ENCODE results near the gene PIP5K1C. TPM values are rescaled to one million over a fixed set of nuclear protein-coding genes. Genes with fewer than 3 reads are reported as not detected.

The PIP5K1C gene
- total RNA-seq, 1 experiment from 2014 or later = 20.0 TPM

GRCh38 chr19:3745363-3746045 lies 45.2 kb upstream of the PIP5K1C start:
- no peak overlapping the region for H3K27ac ChIP-seq
- no peaks in the 10 kb centered on the region for H3F3A ChIP-seq (ENCODE audit: insufficient read depth, low read depth)
- BruUV-seq (replicated peaks) = no TSS peak
- CTCF ChIA-PET = no interaction called here
- no peaks in the 10 kb centered on the region for H3K4me1 ChIP-seq (replicated peaks; ENCODE audit: insufficient read depth)
- H3K4me3 ChIP-seq = no peak overlapping the region
- no peaks in the 10 kb centered on the region; the same call in 1 of the 2 replicates for H4K20me1 ChIP-seq (ENCODE audit: insufficient read depth)
- TF ChIP-seq EZH2 (IDR thresholded peaks at IDR 0.05; ENCODE audit: low read depth) (no peak), CTCF (conservative IDR thresholded peaks at IDR 0.05) (no peak)
- H3K27me3 ChIP-seq (ENCODE audit: insufficient read depth, low read depth) = no peaks in the 10 kb centered on the region
- H3K4me2 ChIP-seq = no peak overlapping the region
- intact Hi-C loops (cut with micrococcal nuclease; ENCODE audit: unreplicated experiment) = no loop called here
- DNase-seq = no peak
- POLR2A ChIA-PET (ENCODE audit: unreplicated experiment) = no interaction called here
- no peaks in the 10 kb centered on the region for H3K79me2 ChIP-seq (ENCODE audit: low read depth)
- H3K9me3 ChIP-seq (ENCODE audit: insufficient read depth, low read depth) = no peaks in the 10 kb centered on the region
- H2AFZ ChIP-seq = no peak overlapping the region
- H3K36me3 ChIP-seq (ENCODE audit: low read depth) = no peaks in the 10 kb centered on the region
- H3K9me2 ChIP-seq (ENCODE audit: insufficient read depth) = no peaks in the 10 kb centered on the region

GRCh38 chr19:3743486-3743885 lies 43.2 kb upstream of the PIP5K1C start:
- no peaks in the 10 kb centered on the region for H3K36me3 ChIP-seq (ENCODE audit: low read depth)
- no peak for DNase-seq
- ChIA-PET CTCF (interaction anchor here (0.6 kb wide), 1 partner anchor 666 kb away, joined by 13 read pairs; no protein-coding TSS in a partner anchor), POLR2A (ENCODE audit: unreplicated experiment) (no interaction called here)
- H4K20me1 ChIP-seq (ENCODE audit: insufficient read depth) = no peaks in the 10 kb centered on the region; the same call in 1 of the 2 replicates
- no peaks in the 10 kb centered on the region for H3K9me3 ChIP-seq (ENCODE audit: insufficient read depth, low read depth)
- no peak overlapping the region for H3K4me3 ChIP-seq
- H3K4me2 ChIP-seq = no peak overlapping the region
- intact Hi-C loops (cut with micrococcal nuclease; ENCODE audit: unreplicated experiment) = no loop called here
- BruUV-seq (replicated peaks) = no TSS peak
- H2AFZ ChIP-seq = no peak overlapping the region
- no peak for TF ChIP-seq CTCF (conservative IDR thresholded peaks at IDR 0.05)
- no peak for TF ChIP-seq EZH2 (IDR thresholded peaks at IDR 0.05; ENCODE audit: low read depth)
- H3F3A ChIP-seq (ENCODE audit: insufficient read depth, low read depth) = no peaks in the 10 kb centered on the region
- no peaks in the 10 kb centered on the region for H3K4me1 ChIP-seq (replicated peaks; ENCODE audit: insufficient read depth)
- no peaks in the 10 kb centered on the region for H3K9me2 ChIP-seq (ENCODE audit: insufficient read depth)
- no peak overlapping the region for H3K27ac ChIP-seq
- H3K79me2 ChIP-seq (ENCODE audit: low read depth) = no peaks in the 10 kb centered on the region
- H3K27me3 ChIP-seq (ENCODE audit: insufficient read depth, low read depth) = no peaks in the 10 kb centered on the region

- TF ChIP-seq EZH2 (IDR thresholded peaks at IDR 0.05; ENCODE audit: low read depth) = no peak
- no peaks in the 10 kb centered on the region for H3K27me3 ChIP-seq (ENCODE audit: insufficient read depth, low read depth)
- no peaks in the 10 kb centered on the region for H3K9me2 ChIP-seq (ENCODE audit: insufficient read depth)
- no peak overlapping the region for H3K4me2 ChIP-seq
- no peaks in the 10 kb centered on the region for H3K36me3 ChIP-seq (ENCODE audit: low read depth)
- no peak overlapping the region for H2AFZ ChIP-seq
- intact Hi-C loops (cut with micrococcal nuclease; ENCODE audit: unreplicated experiment) = no loop called here
- H3K79me2 ChIP-seq (ENCODE audit: low read depth) = no peaks in the 10 kb centered on the region
- no peak for DNase-seq
- H3F3A ChIP-seq (ENCODE audit: insufficient read depth, low read depth) = no peaks in the 10 kb centered on the region
- BruUV-seq (replicated peaks) = no TSS peak
- no peaks in the 10 kb centered on the region for H3K4me1 ChIP-seq (replicated peaks; ENCODE audit: insufficient read depth)
- no peaks in the 10 kb centered on the region for H3K9me3 ChIP-seq (ENCODE audit: insufficient read depth, low read depth)
- H3K27ac ChIP-seq = no peak overlapping the region
- ChIA-PET CTCF (no interaction called here), POLR2A (ENCODE audit: unreplicated experiment) (no interaction called here)
- no peak overlapping the region for H3K4me3 ChIP-seq
- no peaks in the 10 kb centered on the region; the same call in 1 of the 2 replicates for H4K20me1 ChIP-seq (ENCODE audit: insufficient read depth)
Measured at GRCh38 chr19:3740431-3740830, 40.2 kb upstream of the PIP5K1C start.
